Measurements from ENCODE around the gene PCDHGA1. TPM values are rescaled to one million over a fixed set of nuclear protein-coding genes. Genes with fewer than 3 reads are reported as not detected.

Gene PCDHGA1
- total RNA-seq, 1 experiment from 2014 or later: 0.63 TPM

- H3K4me2 ChIP-seq (ENCODE audit: insufficient read depth, insufficient read length, low read length): no peak overlapping the region
These were observed 91.2 kb downstream of the PCDHGA1 start for GRCh38 chr5:141421489-141421855.

More at GRCh38 chr5:141421489-141421855, 91.2 kb downstream of the PCDHGA1 start:
- Histone ChIP-seq H3T11ph (ENCODE audit: low read length) (no peak overlapping the region), H3K79me2 (ENCODE audit: insufficient read depth, low read length) (no peaks in the 10 kb centered on the region), H3K79me1 (ENCODE audit: insufficient read depth, low read depth, low read length, poor library complexity, severe bottlenecking) (no peaks in the 10 kb centered on the region), H4K20me1 (ENCODE audit: control insufficient read depth, insufficient read depth, insufficient read length) (no peaks in the 10 kb centered on the region), H3K27ac (ENCODE audit: insufficient read length, low read depth, low read length) (no peak overlapping the region), H2BK5ac (ENCODE audit: insufficient read length, low read length) (no peak overlapping the region), H2BK15ac (ENCODE audit: low read depth, low read length) (no peak overlapping the region), H2BK12ac (ENCODE audit: insufficient read length, low read depth, low read length) (no peak overlapping the region), H3K14ac (ENCODE audit: insufficient read depth, low read length) (no peak overlapping the region), H4K8ac (replicated peaks; ENCODE audit: insufficient read length, low read depth, low read length) (no peak overlapping the region), H3K4me1 (ENCODE audit: insufficient read depth, low read length) (no peaks in the 10 kb centered on the region), H3K56ac (ENCODE audit: insufficient read length, low read depth, low read length) (no peak overlapping the region), H3K18ac (ENCODE audit: insufficient read length, low read depth, low read length) (no peak overlapping the region), H4K91ac (ENCODE audit: insufficient read length, low read depth, low read length) (no peak overlapping the region), H3K23ac (ENCODE audit: insufficient read length, low read depth, low read length) (no peak overlapping the region), H2BK20ac (ENCODE audit: low read depth, low read length, poor library complexity, severe bottlenecking) (no peak overlapping the region), H2AK5ac (ENCODE audit: insufficient read length, low read length) (no peak overlapping the region), H3K9ac (ENCODE audit: extremely low read depth, insufficient read length, low read length) (no peak overlapping the region), H4K5ac (ENCODE audit: insufficient read length, low read depth, low read length) (no peak overlapping the region), H3K23me2 (ENCODE audit: insufficient read length, low read depth, low read length, poor library complexity, severe bottlenecking) (peaks cover 7% of the 10 kb centered on the region), H3K9me3 (ENCODE audit: control insufficient read depth, low read depth, low read length) (peaks cover 13% of the 10 kb centered on the region), H3K27me3 (ENCODE audit: insufficient read depth, low read length) (no peaks in the 10 kb centered on the region; the same call in 1 of the 2 replicates), H3K4ac (ENCODE audit: low read depth, low read length) (no peak overlapping the region), H2AFZ (ENCODE audit: low read length) (no peak overlapping the region), H2BK120ac (ENCODE audit: low read depth, low read length, poor library complexity, severe bottlenecking) (no peak overlapping the region)
- no peak for DNase-seq
- H3K36me3 Mint-ChIP-seq (ENCODE audit: insufficient read depth in 1 of 3, low read depth in 3 of 3): peaks cover 52 to 87% (median 64%) of the 10 kb centered on the region in 3 experiments
- peaks cover 17% of the 10 kb centered on the region for H3K27me3 Mint-ChIP-seq (ENCODE audit: low read depth)
- H3K27ac Mint-ChIP-seq: no peak overlapping the region; a peak in 1 of 7 replicates
- no peak for TF ChIP-seq CTCF (conservative IDR thresholded peaks at IDR 0.05)
- peaks cover 65 to 81% of the 10 kb centered on the region in 2 experiments for H3K9me3 Mint-ChIP-seq
- 0 out of 5 replicates have a peak overlapping the region, but pooled peaks of 1 of the 2 experiments have one; percentile 17 for H3K4me3 Mint-ChIP-seq
- peaks cover 4 to 5% of the 10 kb centered on the region in 2 experiments; a peak in 3 of 4 replicates for H3K4me1 Mint-ChIP-seq
- WGBS (ENCODE audit: extremely low coverage, insufficient read length, low lambda C conversion rate): no CpG with 5 or more reads among the region's 13 CpGs
